ENCODE results near the gene SFT2D1.

Gene SFT2D1

GRCh38 chr6:166334878-166335277 lies 7.5 kb downstream of the SFT2D1 start:
- TF ChIP-seq CTCF (IDR thresholded peaks at IDR 0.05; ENCODE audit: insufficient read depth, low read length, poor library complexity, severe bottlenecking): no peak
- no peaks in the 10 kb centered on the region for H3K27me3 ChIP-seq (replicated peaks; ENCODE audit: control insufficient read depth, insufficient read depth, low read length)
- DNase-seq (ENCODE audit: extremely low read depth, insufficient read length): no peak
- H3K36me3 ChIP-seq (ENCODE audit: control insufficient read depth, insufficient read depth, low read length): peaks cover 16% of the 10 kb centered on the region
- H3K4me3 ChIP-seq (replicated peaks; ENCODE audit: low read depth, low read length): no peak overlapping the region

- H3K27me3 ChIP-seq (replicated peaks; ENCODE audit: control insufficient read depth, insufficient read depth, low read length): no peaks in the 10 kb centered on the region
- DNase-seq (ENCODE audit: extremely low read depth, insufficient read length): peak; percentile 36
- peak overlapping the region; percentile 1 for H3K4me3 ChIP-seq (replicated peaks; ENCODE audit: low read depth, low read length)
- peaks cover 21% of the 10 kb centered on the region for H3K36me3 ChIP-seq (ENCODE audit: control insufficient read depth, insufficient read depth, low read length)
- TF ChIP-seq CTCF (IDR thresholded peaks at IDR 0.05; ENCODE audit: insufficient read depth, low read length, poor library complexity, severe bottlenecking): no peak
Observed at GRCh38 chr6:166333172-166333995, 9.0 kb downstream of the SFT2D1 start.

DNA sequence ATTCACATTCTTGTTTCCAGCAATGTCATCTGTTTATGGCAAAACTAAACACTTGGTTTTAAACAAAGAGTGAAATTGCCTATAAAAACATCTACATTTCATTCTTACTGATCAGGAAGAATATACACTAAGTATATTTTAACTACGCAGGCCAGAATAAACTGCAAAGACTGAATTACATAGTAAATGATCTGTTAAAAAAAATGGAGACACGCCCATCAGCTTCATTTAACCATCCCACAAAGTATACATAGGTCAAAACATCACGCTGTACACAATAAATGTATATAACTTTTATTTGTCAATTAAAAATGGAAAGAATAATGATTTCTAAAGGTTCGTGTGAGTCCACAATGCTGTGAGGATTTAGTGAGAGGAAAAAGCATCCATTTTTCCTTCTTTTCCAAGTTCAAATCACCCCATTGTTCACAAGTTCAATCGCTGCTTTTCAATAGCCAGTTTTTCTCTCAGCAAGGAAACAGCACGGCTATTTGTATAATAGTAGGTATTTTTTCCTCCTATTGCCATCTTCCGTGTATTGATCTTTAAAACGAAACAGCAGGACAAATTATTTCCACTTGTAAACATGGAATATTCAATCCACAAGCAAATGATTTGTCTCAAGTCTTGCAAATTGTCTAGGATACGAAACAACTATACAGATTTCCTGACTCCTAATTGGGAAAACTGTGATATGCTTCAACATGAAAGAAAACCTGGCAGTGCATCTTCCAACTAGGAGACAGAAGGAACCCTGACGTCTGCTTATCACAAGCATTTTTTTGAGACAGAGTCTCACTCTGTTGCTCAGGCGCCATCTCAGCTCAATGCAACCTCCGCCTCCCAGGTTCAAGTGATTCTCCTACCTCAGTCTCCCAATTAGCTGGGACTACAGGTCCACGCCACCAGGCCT lies 10.6 kb downstream of the SFT2D1 start:
- H3K27me3 ChIP-seq (replicated peaks; ENCODE audit: control insufficient read depth, insufficient read depth, low read length): no peaks in the 10 kb centered on the region
- no peak for TF ChIP-seq CTCF (IDR thresholded peaks at IDR 0.05; ENCODE audit: insufficient read depth, low read length, poor library complexity, severe bottlenecking)
- no peak overlapping the region for H3K4me3 ChIP-seq (replicated peaks; ENCODE audit: low read depth, low read length)
- DNase-seq (ENCODE audit: extremely low read depth, insufficient read length): no peak
- peaks cover 20% of the 10 kb centered on the region for H3K36me3 ChIP-seq (ENCODE audit: control insufficient read depth, insufficient read depth, low read length)

DNA sequence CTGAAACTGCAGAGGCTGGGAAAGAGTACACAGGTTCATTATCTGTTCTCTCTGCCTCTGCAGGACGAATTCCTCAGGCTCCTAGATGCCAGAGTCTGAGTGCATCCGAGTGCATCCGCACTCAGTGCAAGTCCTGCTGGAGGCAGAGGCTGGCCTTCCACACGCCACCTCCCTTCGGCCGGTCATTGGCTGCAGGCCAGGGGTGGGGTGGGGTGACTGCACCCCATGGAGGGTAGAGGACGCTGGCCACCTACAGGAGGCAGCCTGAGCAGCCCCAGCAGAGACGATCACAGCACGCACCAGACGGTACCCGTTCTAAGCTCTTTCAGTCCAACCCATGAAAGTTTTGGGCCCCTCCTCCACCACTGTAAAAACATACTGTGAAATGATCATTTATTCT lies 11.7 kb downstream of the SFT2D1 start:
- H3K4me3 ChIP-seq (replicated peaks; ENCODE audit: low read depth, low read length): no peak overlapping the region
- H3K27me3 ChIP-seq (replicated peaks; ENCODE audit: control insufficient read depth, insufficient read depth, low read length): no peaks in the 10 kb centered on the region
- peak; percentile 8 for TF ChIP-seq CTCF (IDR thresholded peaks at IDR 0.05; ENCODE audit: insufficient read depth, low read length, poor library complexity, severe bottlenecking)
- peaks cover 25% of the 10 kb centered on the region for H3K36me3 ChIP-seq (ENCODE audit: control insufficient read depth, insufficient read depth, low read length)
- no peak for DNase-seq (ENCODE audit: extremely low read depth, insufficient read length)

GRCh38 chr6:166325383-166326042 lies 16.8 kb downstream of the SFT2D1 start:
- Histone ChIP-seq H3K27me3 (replicated peaks; ENCODE audit: control insufficient read depth, insufficient read depth, low read length) (no peaks in the 10 kb centered on the region), H3K4me3 (replicated peaks; ENCODE audit: low read depth, low read length) (no peak overlapping the region), H3K36me3 (ENCODE audit: control insufficient read depth, insufficient read depth, low read length) (peaks cover 27% of the 10 kb centered on the region)
- TF ChIP-seq CTCF (IDR thresholded peaks at IDR 0.05; ENCODE audit: insufficient read depth, low read length, poor library complexity, severe bottlenecking): no peak
- peak; percentile 41 for DNase-seq (ENCODE audit: extremely low read depth, insufficient read length)
